ENCODE measurements around the gene TMEM120B. TPM values are rescaled to one million over a fixed set of nuclear protein-coding genes. Genes with fewer than 3 reads are reported as not detected.

The TMEM120B gene
- total RNA-seq, 1 experiment from 2014 or later = 8.7 TPM

DNA sequence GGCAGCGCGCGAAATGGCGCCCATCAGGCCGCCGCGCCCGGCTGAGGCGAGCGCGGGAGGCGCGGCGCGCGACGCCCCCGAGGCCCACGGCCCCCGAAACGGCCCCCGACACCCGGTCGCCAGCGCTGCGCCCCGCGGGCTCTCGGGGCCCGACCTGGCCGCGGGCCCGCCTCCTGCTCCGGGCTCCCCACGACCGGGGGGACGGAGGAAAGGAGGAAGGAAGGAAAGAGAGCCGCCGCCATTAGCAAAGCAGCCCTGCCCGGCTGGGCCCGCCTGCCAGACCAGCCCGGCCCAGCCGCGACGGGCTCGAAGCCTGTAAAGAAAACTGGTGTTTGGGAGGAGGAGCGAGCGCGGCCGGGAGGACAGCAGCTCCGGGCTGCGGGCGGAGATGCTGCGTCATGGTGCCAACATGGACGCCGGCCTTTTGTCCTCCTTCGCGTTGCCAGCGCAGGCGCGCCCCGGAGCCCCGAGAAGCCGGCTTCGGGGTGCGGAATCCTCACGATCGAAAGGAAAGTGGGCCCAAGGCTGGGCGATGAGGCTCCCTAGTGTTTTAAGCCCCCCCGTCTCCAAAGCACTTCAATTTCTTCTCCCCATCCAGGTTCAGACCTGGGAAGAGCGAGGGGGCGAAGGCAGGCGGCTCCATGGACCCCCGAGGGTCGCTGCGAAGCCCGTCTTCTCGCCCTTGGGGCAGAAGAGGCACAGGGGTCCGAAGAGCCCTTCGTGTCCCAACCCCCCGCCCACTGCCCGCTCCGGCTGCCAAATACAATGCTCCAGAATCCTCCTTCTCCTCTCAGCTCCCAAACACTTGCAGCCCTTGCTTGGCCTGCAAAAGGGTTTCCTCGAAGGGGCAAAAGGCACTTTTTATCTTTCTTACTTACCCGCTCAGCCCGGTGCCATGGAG, 88.4 kb downstream of the TMEM120B start:
- no peaks in the 10 kb centered on the region for H3K79me2 ChIP-seq (ENCODE audit: low read length)
- peak; percentile 85 for DNase-seq
- H3K4me1 ChIP-seq (ENCODE audit: low read length) = peaks cover 62% of the 10 kb centered on the region
- H3K36me3 ChIP-seq (ENCODE audit: insufficient read depth, low read length) = no peaks in the 10 kb centered on the region
- H3K9me2 ChIP-seq (replicated peaks; ENCODE audit: insufficient read depth, low read length) = no peaks in the 10 kb centered on the region
- peak overlapping the region; percentile 68 for H3K4me3 ChIP-seq (ENCODE audit: low read length)
- no peak overlapping the region; the same call in 1 of the 2 replicates for H2AFZ ChIP-seq (ENCODE audit: low read length)
- no peaks in the 10 kb centered on the region for H3K9me3 ChIP-seq (ENCODE audit: low read length)
- H3K27me3 ChIP-seq (ENCODE audit: low read length) = no peaks in the 10 kb centered on the region; the same call in 1 of the 2 replicates
- peak overlapping the region; percentile 95 for H3K27ac ChIP-seq (ENCODE audit: low read length)
- H3K4me2 ChIP-seq (ENCODE audit: low read depth, low read length, poor library complexity, severe bottlenecking) = peak overlapping the region; percentile 90
- peak overlapping the region; percentile 82 for H3K9ac ChIP-seq (ENCODE audit: low read length)
- peaks cover 6% of the 10 kb centered on the region; the same call in 1 of the 2 replicates for H4K20me1 ChIP-seq (ENCODE audit: insufficient read depth, low read depth, low read length)

DNA sequence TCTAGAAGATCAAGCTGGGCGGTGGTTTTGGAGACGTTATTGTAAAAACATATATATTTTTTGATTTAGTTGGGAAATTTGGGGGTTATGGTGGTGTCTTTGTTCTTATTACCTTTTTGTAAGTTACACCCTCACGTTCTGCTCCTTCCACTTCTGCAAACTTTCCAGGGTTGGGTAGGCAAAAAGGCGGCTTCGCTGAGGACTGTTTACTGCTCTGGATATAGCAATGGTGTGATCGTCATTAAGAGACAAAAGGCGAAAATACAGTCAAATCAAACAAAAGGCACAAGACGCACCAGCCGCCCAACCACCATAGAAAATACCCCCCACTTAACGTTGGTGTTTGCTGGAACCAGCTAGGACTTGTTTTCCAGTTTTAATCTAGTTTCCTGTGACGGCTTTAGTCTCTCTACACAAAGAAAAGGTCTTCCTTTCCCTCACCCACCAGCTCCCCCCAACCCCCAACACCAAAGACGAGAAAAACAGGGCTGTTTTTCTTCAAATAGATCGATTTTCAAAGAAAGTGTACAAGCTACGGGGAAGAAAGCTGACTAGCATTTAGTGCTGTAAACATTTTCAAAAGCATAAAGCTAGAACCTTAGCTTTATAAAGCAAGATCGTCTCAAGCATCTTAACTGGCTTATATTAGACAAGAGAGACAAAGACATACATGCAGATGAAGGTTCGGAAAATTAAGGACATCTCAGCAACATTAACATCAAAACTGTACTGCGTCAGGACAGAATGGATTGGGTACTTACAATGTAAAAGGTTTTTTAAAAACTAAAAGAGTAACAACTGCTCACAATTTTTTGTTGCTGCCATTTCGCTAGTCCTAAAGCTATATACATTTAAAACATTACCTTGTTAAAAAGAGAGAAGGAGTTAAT, 89.3 kb downstream of the TMEM120B start:
- no peaks in the 10 kb centered on the region for H3K36me3 ChIP-seq (ENCODE audit: insufficient read depth, low read length)
- H3K79me2 ChIP-seq (ENCODE audit: low read length) = no peaks in the 10 kb centered on the region
- H3K27ac ChIP-seq (ENCODE audit: low read length) = peak overlapping the region; percentile 95
- peak overlapping the region; percentile 90 for H3K4me2 ChIP-seq (ENCODE audit: low read depth, low read length, poor library complexity, severe bottlenecking)
- peak; percentile 65 for DNase-seq
- H3K4me3 ChIP-seq (ENCODE audit: low read length) = peak overlapping the region; percentile 68
- H3K9me2 ChIP-seq (replicated peaks; ENCODE audit: insufficient read depth, low read length) = no peaks in the 10 kb centered on the region
- peaks cover 71% of the 10 kb centered on the region for H3K4me1 ChIP-seq (ENCODE audit: low read length)
- peak overlapping the region; percentile 82 for H3K9ac ChIP-seq (ENCODE audit: low read length)
- no peaks in the 10 kb centered on the region for H3K9me3 ChIP-seq (ENCODE audit: low read length)
- no peak overlapping the region for H2AFZ ChIP-seq (ENCODE audit: low read length)
- no peaks in the 10 kb centered on the region; the same call in 1 of the 2 replicates for H3K27me3 ChIP-seq (ENCODE audit: low read length)
- peaks cover 12% of the 10 kb centered on the region for H4K20me1 ChIP-seq (ENCODE audit: insufficient read depth, low read depth, low read length)

GRCh38 chr12:121802485-121802842, 89.9 kb downstream of the TMEM120B start:
- no peak for DNase-seq
- Histone ChIP-seq H3K27me3 (ENCODE audit: low read length) (no peaks in the 10 kb centered on the region; the same call in 1 of the 2 replicates), H3K36me3 (ENCODE audit: insufficient read depth, low read length) (no peaks in the 10 kb centered on the region), H2AFZ (ENCODE audit: low read length) (no peak overlapping the region), H3K4me3 (ENCODE audit: low read length) (peak overlapping the region; percentile 68), H3K4me2 (ENCODE audit: low read depth, low read length, poor library complexity, severe bottlenecking) (peak overlapping the region; percentile 90), H3K79me2 (ENCODE audit: low read length) (no peaks in the 10 kb centered on the region), H3K9me2 (replicated peaks; ENCODE audit: insufficient read depth, low read length) (no peaks in the 10 kb centered on the region), H3K9ac (ENCODE audit: low read length) (peak overlapping the region; percentile 82), H3K4me1 (ENCODE audit: low read length) (peaks cover 77% of the 10 kb centered on the region), H3K27ac (ENCODE audit: low read length) (peak overlapping the region; percentile 95), H3K9me3 (ENCODE audit: low read length) (no peaks in the 10 kb centered on the region), H4K20me1 (ENCODE audit: insufficient read depth, low read depth, low read length) (peaks cover 15% of the 10 kb centered on the region)

DNA sequence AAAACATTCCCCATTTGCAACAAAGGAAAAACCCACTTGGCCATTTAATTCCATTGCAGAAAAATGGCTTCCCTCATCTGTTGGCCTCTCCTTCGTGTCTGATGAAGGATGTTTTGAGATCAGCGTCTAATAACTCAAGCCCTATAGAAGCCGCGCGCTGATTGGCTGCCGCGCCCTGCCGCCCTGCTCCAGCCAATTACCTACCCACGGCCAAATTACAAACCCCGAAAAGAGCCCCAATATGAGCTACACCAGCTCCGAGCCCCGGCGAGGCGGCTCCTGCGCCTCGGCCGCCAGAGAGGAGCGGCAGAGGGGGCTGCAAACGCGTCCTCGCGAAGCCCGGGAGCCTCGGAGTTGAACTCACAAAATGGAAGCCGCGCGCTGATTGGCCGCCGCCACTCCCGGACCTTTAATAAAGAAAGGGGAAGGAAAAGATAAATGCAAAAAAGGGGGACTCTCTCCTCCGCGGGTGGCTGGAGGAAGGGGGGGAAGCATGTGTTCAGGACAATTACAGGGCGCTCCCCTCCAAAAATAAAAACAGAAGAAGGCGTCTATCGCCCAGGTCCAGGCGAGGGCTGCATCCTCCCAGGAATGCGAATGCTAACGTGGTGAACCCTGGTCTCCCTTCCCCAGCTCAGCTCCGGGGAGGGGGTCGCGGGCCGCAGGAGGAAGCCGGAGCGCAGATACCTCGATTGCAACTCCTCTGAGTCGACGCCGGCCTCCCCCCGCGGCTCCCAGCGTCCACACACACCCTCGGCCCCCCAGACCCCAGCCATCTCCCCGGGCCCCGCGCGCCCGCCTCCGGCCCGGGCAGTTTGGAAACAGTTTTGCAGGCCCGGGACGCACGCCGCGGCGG, 90.5 kb downstream of the TMEM120B start:
- H3K4me2 ChIP-seq (ENCODE audit: low read depth, low read length, poor library complexity, severe bottlenecking) = peak overlapping the region; percentile 90
- DNase-seq = peak; percentile 97
- H3K36me3 ChIP-seq (ENCODE audit: insufficient read depth, low read length) = no peaks in the 10 kb centered on the region
- H3K4me1 ChIP-seq (ENCODE audit: low read length) = peaks cover 83% of the 10 kb centered on the region
- no peaks in the 10 kb centered on the region for H3K9me3 ChIP-seq (ENCODE audit: low read length)
- H3K27me3 ChIP-seq (ENCODE audit: low read length) = no peaks in the 10 kb centered on the region; the same call in 1 of the 2 replicates
- peak overlapping the region; percentile 68 for H3K4me3 ChIP-seq (ENCODE audit: low read length)
- H3K9ac ChIP-seq (ENCODE audit: low read length) = peak overlapping the region; percentile 82
- H3K9me2 ChIP-seq (replicated peaks; ENCODE audit: insufficient read depth, low read length) = no peaks in the 10 kb centered on the region
- H3K27ac ChIP-seq (ENCODE audit: low read length) = peak overlapping the region; percentile 95
- H4K20me1 ChIP-seq (ENCODE audit: insufficient read depth, low read depth, low read length) = peaks cover 18% of the 10 kb centered on the region
- H2AFZ ChIP-seq (ENCODE audit: low read length) = peak overlapping the region; percentile 39
- no peaks in the 10 kb centered on the region for H3K79me2 ChIP-seq (ENCODE audit: low read length)

DNA sequence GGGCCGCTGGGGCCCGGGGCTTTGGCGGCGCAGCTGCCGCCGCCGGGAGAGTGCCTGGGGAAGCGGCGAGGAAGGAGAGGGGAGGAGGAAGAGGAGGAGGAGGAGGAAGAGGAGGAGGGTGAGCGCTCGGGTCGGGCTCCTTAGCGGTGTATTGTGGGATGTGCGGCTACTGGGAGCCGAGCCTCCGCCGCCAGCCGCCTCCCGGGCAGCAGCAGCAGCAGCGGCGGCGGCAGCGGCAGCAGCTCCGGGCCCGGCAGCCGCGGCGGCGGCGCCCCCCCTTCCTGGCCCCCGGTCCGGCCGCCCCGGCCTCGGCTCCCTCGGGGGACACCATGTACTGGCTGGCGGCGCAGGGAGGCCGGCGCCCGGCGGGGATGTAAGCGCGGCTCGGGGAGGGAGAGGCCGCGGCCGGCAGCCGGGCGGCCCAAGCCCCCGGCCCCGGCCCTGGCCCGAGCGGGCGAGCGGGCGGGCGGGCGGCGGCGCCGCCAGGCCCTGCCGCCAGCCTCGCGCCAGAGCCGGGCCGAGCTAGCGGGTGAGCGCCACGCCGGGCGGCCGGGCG, 91.4 kb downstream of the TMEM120B start, which contains the start of gene SETD1B:
Gene SETD1B, plus strand, starts transcription at position 149 of the 556 bp plus-strand sequence. CDS start 729 bp downstream, outside the sequence.
- peak within 1 kb of the TSS; percentile 68 for H3K4me3 ChIP-seq (ENCODE audit: low read length)
- H3K4me1 ChIP-seq (ENCODE audit: low read length) = peaks cover 86% of the 10 kb centered on the region
- peaks cover 24% of the 10 kb centered on the region for H4K20me1 ChIP-seq (ENCODE audit: insufficient read depth, low read depth, low read length)
- peak within 1 kb of the TSS; percentile 90 for H3K4me2 ChIP-seq (ENCODE audit: low read depth, low read length, poor library complexity, severe bottlenecking)
- no peaks in the 10 kb centered on the region for H3K36me3 ChIP-seq (ENCODE audit: insufficient read depth, low read length)
- H2AFZ ChIP-seq (ENCODE audit: low read length) = peak within 1 kb of the TSS; percentile 39
- peak within 1 kb of the TSS; percentile 82 for H3K9ac ChIP-seq (ENCODE audit: low read length)
- H3K27me3 ChIP-seq (ENCODE audit: low read length) = no peaks in the 10 kb centered on the region; the same call in 1 of the 2 replicates
- H3K79me2 ChIP-seq (ENCODE audit: low read length) = no peaks in the 10 kb centered on the region
- H3K9me3 ChIP-seq (ENCODE audit: low read length) = no peaks in the 10 kb centered on the region
- DNase-seq = peak; percentile 81
- H3K27ac ChIP-seq (ENCODE audit: low read length) = peak within 1 kb of the TSS; percentile 95
- no peaks in the 10 kb centered on the region for H3K9me2 ChIP-seq (replicated peaks; ENCODE audit: insufficient read depth, low read length)

GRCh38 chr12:121804417-121805111, 92.0 kb downstream of the TMEM120B start:
- H3K79me2 ChIP-seq (ENCODE audit: low read length) = no peaks in the 10 kb centered on the region
- H3K36me3 ChIP-seq (ENCODE audit: insufficient read depth, low read length) = no peaks in the 10 kb centered on the region
- H2AFZ ChIP-seq (ENCODE audit: low read length) = no peak overlapping the region
- H3K4me2 ChIP-seq (ENCODE audit: low read depth, low read length, poor library complexity, severe bottlenecking) = peak overlapping the region; percentile 86
- H3K4me3 ChIP-seq (ENCODE audit: low read length) = peak overlapping the region; percentile 68
- H3K9me2 ChIP-seq (replicated peaks; ENCODE audit: insufficient read depth, low read length) = no peaks in the 10 kb centered on the region
- H3K27me3 ChIP-seq (ENCODE audit: low read length) = no peaks in the 10 kb centered on the region; the same call in 1 of the 2 replicates
- H3K4me1 ChIP-seq (ENCODE audit: low read length) = peaks cover 81% of the 10 kb centered on the region
- H4K20me1 ChIP-seq (ENCODE audit: insufficient read depth, low read depth, low read length) = peaks cover 27% of the 10 kb centered on the region
- DNase-seq = peak; percentile 55
- no peak overlapping the region for H3K27ac ChIP-seq (ENCODE audit: low read length)
- no peaks in the 10 kb centered on the region for H3K9me3 ChIP-seq (ENCODE audit: low read length)
- peak overlapping the region; percentile 82 for H3K9ac ChIP-seq (ENCODE audit: low read length)

Data from Karpas-422 (cell line).